PFSK-1 (cell line): Measurements from ENCODE around the gene GMCL2.

Experiments used
- FOXP2 ChIP-seq: optimal IDR thresholded peaks from 2 replicates; pipeline ENCODE3; 2011; ENCODE audit warnings: borderline replicate concordance, control low read depth, inconsistent platforms; ENCODE audit not compliant: insufficient read depth; ENCODE audit errors: extremely low read length, extremely low read depth
- POLR2AphosphoS5 ChIP-seq: IDR thresholded peaks from 2 replicates; pipeline ENCODE4 v1.6.1; 2012; ENCODE audit warnings: low read depth, mild to moderate bottlenecking, control low read depth, low read length, moderate library complexity
- SIN3A ChIP-seq: IDR thresholded peaks from 2 replicates; pipeline ENCODE4 v1.6.1; 2012; ENCODE audit warnings: mild to moderate bottlenecking, low read length, moderate library complexity, borderline replicate concordance; ENCODE audit not compliant: insufficient read depth
- TAF1 ChIP-seq: IDR thresholded peaks from 2 replicates; pipeline ENCODE4 v1.6.1; 2012; ENCODE audit warnings: low read length, control low read depth, borderline replicate concordance; ENCODE audit not compliant: insufficient read depth
- TF ChIP-seq, protein P1 (sequence below), 2 experiments: IDR thresholded peaks; 2 replicates each; pipeline versions ENCODE4 v1.6.1 to v1.8.0; 2011 to 2012; ENCODE audit warnings: low read depth in 2 of 2, low read length in 2 of 2, control low read depth in 1 of 2, inconsistent platforms in 1 of 2, mild to moderate bottlenecking in 1 of 2, moderate library complexity in 1 of 2; ENCODE audit not compliant: insufficient read depth in 1 of 2

The GMCL2 gene

DNA sequence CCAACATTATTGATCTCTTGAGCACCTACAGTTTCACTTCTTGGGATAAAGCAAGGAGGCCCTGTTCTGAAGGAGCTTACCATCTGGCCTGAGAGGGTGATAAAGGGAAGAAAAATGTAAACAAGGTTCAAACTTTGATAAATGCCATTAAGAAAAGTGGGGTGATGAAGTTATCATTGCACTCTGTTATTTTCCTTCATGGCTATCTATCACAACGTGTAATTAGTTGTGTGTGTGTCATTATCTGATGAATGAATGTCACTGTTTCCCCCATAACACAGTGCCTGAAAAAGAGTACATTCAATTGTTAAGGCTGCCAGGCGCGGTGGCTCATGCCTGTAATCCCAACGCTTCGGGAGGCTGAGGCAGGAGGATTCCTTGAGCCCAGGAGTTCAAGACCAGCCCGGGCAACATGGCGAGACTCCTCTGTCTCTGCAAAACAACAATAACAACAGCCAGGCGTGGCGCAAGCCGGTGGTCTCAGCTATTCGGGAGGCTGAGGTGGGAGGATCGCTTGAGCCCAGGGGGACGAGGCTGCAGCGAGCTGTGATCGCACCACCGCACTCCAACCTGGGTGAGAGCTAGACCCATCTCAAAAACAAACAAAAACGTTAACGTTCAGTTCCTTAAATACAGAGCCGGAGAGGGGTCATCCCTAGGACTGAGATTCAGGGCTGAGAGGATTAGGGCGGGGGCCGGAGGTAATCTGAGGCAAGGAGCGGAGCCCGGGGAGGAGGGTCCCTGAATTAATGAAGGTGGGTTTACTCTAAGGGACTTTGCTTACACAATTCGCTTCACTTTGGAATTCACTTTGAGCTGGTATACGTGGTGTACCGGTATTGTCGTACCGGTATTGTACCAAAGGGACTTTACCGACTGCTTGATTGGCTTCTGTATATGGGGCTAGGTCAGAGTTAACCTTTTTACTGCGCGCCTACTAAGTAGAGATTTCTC, 34.4 kb downstream of the GMCL2 start:
- TF ChIP-seq TAF1, result no peak
- TF ChIP-seq SIN3A, result no peak
- no peak for TF ChIP-seq POLR2AphosphoS5
- no peak for TF ChIP-seq FOXP2
- TF ChIP-seq, protein P1, sequence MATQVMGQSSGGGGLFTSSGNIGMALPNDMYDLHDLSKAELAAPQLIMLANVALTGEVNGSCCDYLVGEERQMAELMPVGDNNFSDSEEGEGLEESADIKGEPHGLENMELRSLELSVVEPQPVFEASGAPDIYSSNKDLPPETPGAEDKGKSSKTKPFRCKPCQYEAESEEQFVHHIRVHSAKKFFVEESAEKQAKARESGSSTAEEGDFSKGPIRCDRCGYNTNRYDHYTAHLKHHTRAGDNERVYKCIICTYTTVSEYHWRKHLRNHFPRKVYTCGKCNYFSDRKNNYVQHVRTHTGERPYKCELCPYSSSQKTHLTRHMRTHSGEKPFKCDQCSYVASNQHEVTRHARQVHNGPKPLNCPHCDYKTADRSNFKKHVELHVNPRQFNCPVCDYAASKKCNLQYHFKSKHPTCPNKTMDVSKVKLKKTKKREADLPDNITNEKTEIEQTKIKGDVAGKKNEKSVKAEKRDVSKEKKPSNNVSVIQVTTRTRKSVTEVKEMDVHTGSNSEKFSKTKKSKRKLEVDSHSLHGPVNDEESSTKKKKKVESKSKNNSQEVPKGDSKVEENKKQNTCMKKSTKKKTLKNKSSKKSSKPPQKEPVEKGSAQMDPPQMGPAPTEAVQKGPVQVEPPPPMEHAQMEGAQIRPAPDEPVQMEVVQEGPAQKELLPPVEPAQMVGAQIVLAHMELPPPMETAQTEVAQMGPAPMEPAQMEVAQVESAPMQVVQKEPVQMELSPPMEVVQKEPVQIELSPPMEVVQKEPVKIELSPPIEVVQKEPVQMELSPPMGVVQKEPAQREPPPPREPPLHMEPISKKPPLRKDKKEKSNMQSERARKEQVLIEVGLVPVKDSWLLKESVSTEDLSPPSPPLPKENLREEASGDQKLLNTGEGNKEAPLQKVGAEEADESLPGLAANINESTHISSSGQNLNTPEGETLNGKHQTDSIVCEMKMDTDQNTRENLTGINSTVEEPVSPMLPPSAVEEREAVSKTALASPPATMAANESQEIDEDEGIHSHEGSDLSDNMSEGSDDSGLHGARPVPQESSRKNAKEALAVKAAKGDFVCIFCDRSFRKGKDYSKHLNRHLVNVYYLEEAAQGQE (IDR thresholded peaks at IDR 0.05; ENCODE audit: insufficient read depth in 1 of 2, low read depth in 2 of 2, low read length in 2 of 2), result no peak

DNA sequence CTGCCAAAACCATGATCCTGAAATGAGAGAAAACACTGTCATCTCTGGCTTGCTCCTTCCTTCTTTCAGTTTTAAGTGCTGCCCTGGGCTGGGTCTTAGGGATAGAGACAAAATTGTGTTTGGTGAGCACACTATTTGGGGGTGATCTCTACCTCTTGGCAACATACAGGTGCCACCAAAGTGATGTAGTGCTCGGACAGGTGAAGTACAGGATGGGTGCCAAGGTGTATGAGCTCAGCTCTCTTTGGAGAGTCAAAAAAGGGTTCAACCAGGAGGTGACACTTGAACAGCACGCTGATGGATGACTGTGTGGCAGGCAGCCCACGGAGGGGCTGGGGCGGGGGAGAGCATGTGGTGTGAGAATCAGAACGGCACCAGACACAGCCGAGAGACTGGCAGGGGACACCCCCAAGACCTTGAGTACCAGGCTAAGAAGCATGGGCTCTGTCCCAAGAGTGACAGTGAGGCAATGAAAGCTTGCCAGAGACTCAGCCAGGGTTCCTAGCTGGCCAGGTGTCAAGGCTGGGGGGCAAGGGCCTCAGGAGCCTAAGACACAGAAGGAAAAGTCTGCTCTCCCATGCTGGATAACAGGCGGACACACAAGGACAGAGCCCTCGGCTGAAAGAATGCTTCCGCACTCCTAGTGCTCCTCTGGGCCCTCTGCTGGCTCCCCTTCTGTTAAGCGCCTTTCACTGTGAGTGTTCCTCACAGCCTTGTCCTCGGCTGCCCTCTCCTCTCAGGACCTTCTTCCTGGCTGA, 36.0 kb downstream of the GMCL2 start:
- TF ChIP-seq POLR2AphosphoS5 (no peak), TAF1 (no peak), SIN3A (no peak), FOXP2 (no peak)
- TF ChIP-seq, protein P1 (IDR thresholded peaks at IDR 0.05; ENCODE audit: insufficient read depth in 1 of 2, low read depth in 2 of 2, low read length in 2 of 2), result no peak

DNA sequence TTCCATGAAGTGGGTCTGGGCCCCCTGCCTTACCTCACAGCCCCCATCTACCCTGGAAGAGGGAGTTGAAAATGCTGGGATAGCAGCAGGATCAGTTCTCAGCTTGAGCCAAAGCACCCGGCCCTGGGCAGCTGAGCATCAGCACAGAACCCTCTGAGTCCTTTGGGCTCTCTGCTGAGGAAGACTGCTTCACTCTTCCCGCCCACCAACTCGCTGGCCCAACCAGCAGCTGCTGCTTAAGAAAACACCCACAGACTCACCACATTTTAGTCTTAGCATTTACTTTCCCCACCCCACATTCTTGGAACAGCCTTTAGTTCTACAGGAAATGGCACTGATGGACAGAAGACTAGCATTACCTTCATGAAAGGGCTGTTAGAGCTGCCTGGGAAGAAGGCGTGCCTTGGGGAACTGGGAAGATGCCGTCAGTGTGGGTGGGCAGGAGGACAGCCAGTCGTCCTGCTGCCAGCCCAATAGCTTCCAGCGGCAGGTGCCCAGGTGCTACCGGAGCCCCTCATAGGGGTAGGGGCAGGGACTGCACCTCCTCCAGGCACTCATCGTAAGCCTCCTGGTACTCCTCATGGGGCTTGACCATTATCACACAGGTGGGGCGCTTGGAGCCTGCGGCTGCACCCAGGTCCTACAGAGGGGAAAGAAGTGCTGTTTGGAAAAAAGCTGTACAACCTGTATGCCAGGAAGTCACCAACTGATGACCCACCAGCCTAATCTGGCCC, 37.8 kb downstream of the GMCL2 start:
- no peak for TF ChIP-seq TAF1
- TF ChIP-seq, protein P1 (IDR thresholded peaks at IDR 0.05; ENCODE audit: insufficient read depth in 1 of 2, low read depth in 2 of 2, low read length in 2 of 2), result no peak
- no peak; the same call in 1 of the 2 replicates for TF ChIP-seq POLR2AphosphoS5
- TF ChIP-seq FOXP2, result no peak
- no peak for TF ChIP-seq SIN3A

DNA sequence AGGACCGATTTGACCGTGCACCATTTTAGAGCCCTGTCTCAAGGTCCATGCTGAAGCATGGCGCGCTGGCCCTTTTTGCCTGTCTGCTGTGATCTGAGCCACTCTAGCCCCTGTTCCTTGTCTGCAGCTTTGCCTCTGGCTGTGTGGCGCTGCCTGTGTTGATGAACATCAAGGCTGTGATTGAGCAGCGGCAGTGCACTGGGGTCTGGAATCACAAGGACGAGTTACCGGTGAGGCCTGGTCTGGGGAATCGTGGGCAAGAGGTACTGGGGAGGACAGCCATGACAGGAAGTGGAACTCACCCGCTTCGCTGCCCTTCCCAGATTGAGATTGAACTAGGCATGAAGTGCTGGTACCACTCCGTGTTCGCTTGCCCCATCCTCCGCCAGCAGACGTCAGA, 39.8 kb downstream of the GMCL2 start:
- TF ChIP-seq, protein P1 (IDR thresholded peaks at IDR 0.05; ENCODE audit: insufficient read depth in 1 of 2, low read depth in 2 of 2, low read length in 2 of 2), result no peak
- TF ChIP-seq SIN3A, result no peak
- TF ChIP-seq FOXP2, result no peak
- TF ChIP-seq POLR2AphosphoS5, result no peak
- no peak for TF ChIP-seq TAF1
